ENCODE measurements around the gene SMARCD2.

- TF ChIP-seq, protein P1, sequence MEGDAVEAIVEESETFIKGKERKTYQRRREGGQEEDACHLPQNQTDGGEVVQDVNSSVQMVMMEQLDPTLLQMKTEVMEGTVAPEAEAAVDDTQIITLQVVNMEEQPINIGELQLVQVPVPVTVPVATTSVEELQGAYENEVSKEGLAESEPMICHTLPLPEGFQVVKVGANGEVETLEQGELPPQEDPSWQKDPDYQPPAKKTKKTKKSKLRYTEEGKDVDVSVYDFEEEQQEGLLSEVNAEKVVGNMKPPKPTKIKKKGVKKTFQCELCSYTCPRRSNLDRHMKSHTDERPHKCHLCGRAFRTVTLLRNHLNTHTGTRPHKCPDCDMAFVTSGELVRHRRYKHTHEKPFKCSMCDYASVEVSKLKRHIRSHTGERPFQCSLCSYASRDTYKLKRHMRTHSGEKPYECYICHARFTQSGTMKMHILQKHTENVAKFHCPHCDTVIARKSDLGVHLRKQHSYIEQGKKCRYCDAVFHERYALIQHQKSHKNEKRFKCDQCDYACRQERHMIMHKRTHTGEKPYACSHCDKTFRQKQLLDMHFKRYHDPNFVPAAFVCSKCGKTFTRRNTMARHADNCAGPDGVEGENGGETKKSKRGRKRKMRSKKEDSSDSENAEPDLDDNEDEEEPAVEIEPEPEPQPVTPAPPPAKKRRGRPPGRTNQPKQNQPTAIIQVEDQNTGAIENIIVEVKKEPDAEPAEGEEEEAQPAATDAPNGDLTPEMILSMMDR (conservative IDR thresholded peaks at IDR 0.05; ENCODE audit: low read length): no peak
- no peak for TF ChIP-seq EZH2phosphoT487 (IDR thresholded peaks at IDR 0.05; ENCODE audit: borderline replicate concordance, low read depth, low read length)
Measured at GRCh38 chr17:63843910-63844677, 1.6 kb upstream of the SMARCD2 start.

Data from OCI-LY7 (cell line).